Spleen (tissue), 7 donors: ENCODE data around the gene BHLHE40.
A peak's percentile ranks its signal among the peaks of the same experiment; 100 is the strongest.

Source experiments
- CTCF ChIP-seq, 11 experiments: fragments of 200-600 bp in 7 of 11; fragments of 450-650 bp in 4 of 11; sonication (generic) in 4 of 11; IDR thresholded peaks in 8 of 11; conservative IDR thresholded peaks in 3 of 11; 1 replicate in 7 of 11; 2 replicates in 4 of 11; pipeline versions ENCODE4 v1.4.0 to v1.8.0; 2016 to 2021; ENCODE audit warnings: antibody characterized with exemption in 11 of 11, inconsistent platforms in 4 of 11, mild to moderate bottlenecking in 1 of 11
- POLR2AphosphoS5 ChIP-seq, 3 donors: sonication (generic); formaldehyde crosslinking; IDR thresholded peaks; one replicate each; pipeline ENCODE4 v1.5.1; 2017; ENCODE audit warnings: antibody characterized with exemption in 3 of 3
- donor health status: DM: no; HTN: no; CAD: no; lungs with moderate emphysema.
- donor health status: DM: no; HTN: no; CAD: no.
- donor health status: DM: no; HTN: no; CAD: no.

- peak; percentile 86 to 93 (median 91) for TF ChIP-seq POLR2AphosphoS5 (IDR thresholded peaks at IDR 0.05)
- peak; percentile 96 to 98 (median 97) for TF ChIP-seq CTCF (IDR thresholded peaks at IDR 0.05 in 8 of 11, conservative IDR thresholded peaks at IDR 0.05 in 3 of 11)
These were observed 1.3 kb downstream of the BHLHE40 start for GRCh38 chr3:4980229-4981203.
